ENCODE measurements around the gene ATG4C. TPM values are rescaled to one million over a fixed set of nuclear protein-coding genes. Genes with fewer than 3 reads are reported as not detected.

Gene ATG4C
- total RNA-seq, 1 experiment from 2014 or later: 13.1 TPM

- H3K9ac ChIP-seq (ENCODE audit: extremely low read depth, insufficient read length, low read length): no peak overlapping the region
- Mint-ChIP-seq H3K4me1 (peaks cover 13 to 16% of the 10 kb centered on the region in 2 experiments), H3K27ac (no peak overlapping the region), H3K9me3 (no peaks in the 10 kb centered on the region), H3K36me3 (ENCODE audit: insufficient read depth in 1 of 3, low read depth in 3 of 3) (no peaks in the 10 kb centered on the region), H3K27me3 (ENCODE audit: low read depth) (no peaks in the 10 kb centered on the region), H3K4me3 (no peak overlapping the region)
- no peak overlapping the region for H2BK15ac ChIP-seq (ENCODE audit: low read depth, low read length)
- whole genome bisulfite sequencing (ENCODE audit: extremely low coverage, insufficient read length, low lambda C conversion rate): no CpG with 5 or more reads among the region's 5 CpGs
- no peaks in the 10 kb centered on the region for H3K4me1 ChIP-seq (ENCODE audit: insufficient read depth, low read length)
- H3K27me3 ChIP-seq (ENCODE audit: insufficient read depth, low read length): no peaks in the 10 kb centered on the region
- H3K79me1 ChIP-seq (ENCODE audit: insufficient read depth, low read depth, low read length, poor library complexity, severe bottlenecking): no peaks in the 10 kb centered on the region
- no peak overlapping the region for H3K27ac ChIP-seq (ENCODE audit: insufficient read length, low read depth, low read length)
- H3K9me3 ChIP-seq (ENCODE audit: control insufficient read depth, low read depth, low read length): no peaks in the 10 kb centered on the region
- no peak overlapping the region for H3K4me2 ChIP-seq (ENCODE audit: insufficient read depth, insufficient read length, low read length)
- no peak overlapping the region for H2BK12ac ChIP-seq (ENCODE audit: insufficient read length, low read depth, low read length)
- TF ChIP-seq CTCF (conservative IDR thresholded peaks at IDR 0.05): no peak
- no peak overlapping the region for H3K23ac ChIP-seq (ENCODE audit: insufficient read length, low read depth, low read length)
- no peak overlapping the region for H3T11ph ChIP-seq (ENCODE audit: low read length)
- no peaks in the 10 kb centered on the region for H3K23me2 ChIP-seq (ENCODE audit: insufficient read length, low read depth, low read length, poor library complexity, severe bottlenecking)
- H3K14ac ChIP-seq (ENCODE audit: insufficient read depth, low read length): no peak overlapping the region
- H2AK5ac ChIP-seq (ENCODE audit: insufficient read length, low read length): no peak overlapping the region
- no peak overlapping the region for H4K8ac ChIP-seq (replicated peaks; ENCODE audit: insufficient read length, low read depth, low read length)
- H2BK120ac ChIP-seq (ENCODE audit: low read depth, low read length, poor library complexity, severe bottlenecking): no peak overlapping the region
- no peak overlapping the region for H2AFZ ChIP-seq (ENCODE audit: low read length)
- H3K4ac ChIP-seq (ENCODE audit: low read depth, low read length): no peak overlapping the region
- no peak overlapping the region for H2BK20ac ChIP-seq (ENCODE audit: low read depth, low read length, poor library complexity, severe bottlenecking)
- H3K56ac ChIP-seq (ENCODE audit: insufficient read length, low read depth, low read length): no peak overlapping the region
- H4K20me1 ChIP-seq (ENCODE audit: control insufficient read depth, insufficient read depth, insufficient read length): no peaks in the 10 kb centered on the region
- H2BK5ac ChIP-seq (ENCODE audit: insufficient read length, low read length): no peak overlapping the region
- H3K79me2 ChIP-seq (ENCODE audit: insufficient read depth, low read length): no peaks in the 10 kb centered on the region
- DNase-seq: no peak
- H4K5ac ChIP-seq (ENCODE audit: insufficient read length, low read depth, low read length): no peak overlapping the region
- H3K18ac ChIP-seq (ENCODE audit: insufficient read length, low read depth, low read length): no peak overlapping the region
- no peak overlapping the region for H4K91ac ChIP-seq (ENCODE audit: insufficient read length, low read depth, low read length)
These were observed 120.9 kb downstream of the ATG4C start for GRCh38 chr1:62904856-62905225.

Data from H9 (cell line).